Measurements from ENCODE around the gene CATSPER3. TPM values are rescaled to one million over a fixed set of nuclear protein-coding genes. Genes with fewer than 3 reads are reported as not detected.

The CATSPER3 gene
- total and polyA plus RNA-seq, 2 of the 8 experiments (the other 6 are each of a cell fraction or from before 2014, with no cell fraction given), result 0.62 TPM; not detected in 1

DNA sequence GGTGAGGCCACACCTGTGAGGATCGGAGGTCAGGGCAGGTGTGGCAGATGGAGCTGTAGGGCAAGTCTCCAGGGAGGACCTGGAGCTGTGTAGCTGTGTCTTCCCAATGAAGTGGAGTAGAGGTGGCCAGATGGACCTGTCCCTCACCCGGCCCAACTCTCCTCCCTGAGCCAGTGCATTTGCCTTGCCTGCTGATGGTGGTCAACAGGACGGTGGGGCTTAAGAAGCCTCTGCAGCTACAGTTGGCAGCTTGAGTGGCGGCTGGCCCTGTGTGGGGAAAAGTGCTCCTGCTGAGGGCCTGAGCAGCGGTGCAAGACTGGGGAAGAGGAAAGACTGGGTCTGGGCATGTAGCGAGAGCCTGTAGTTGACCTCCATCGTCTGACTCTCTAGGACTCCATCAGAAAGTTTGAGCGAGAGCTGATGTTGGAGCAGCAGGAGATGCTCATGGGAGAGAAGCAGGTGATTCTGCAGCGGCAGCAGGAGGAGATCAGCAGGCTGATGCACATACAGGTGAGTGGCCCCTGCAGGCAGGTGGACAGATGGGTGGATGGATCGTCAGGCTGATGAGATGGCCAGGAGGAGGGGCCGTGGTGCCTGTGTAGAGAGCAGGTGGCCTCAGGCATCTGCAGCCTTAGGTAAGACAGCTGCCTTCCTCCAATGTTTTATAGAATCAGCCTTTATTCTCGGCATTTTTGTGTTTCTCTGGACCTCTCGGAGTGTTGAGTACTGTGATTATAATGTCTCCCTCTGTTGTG, 41.5 kb downstream of the CATSPER3 start:
- Histone ChIP-seq H2BK12ac (ENCODE audit: low read depth, low read length) (no peak overlapping the region), H3K27me3 (replicated peaks in 1 of 4; ENCODE audit: control insufficient read depth in 3 of 4, extremely low read depth in 1 of 4, insufficient read depth in 3 of 4, low read length in 3 of 4) (no peaks in the 10 kb centered on the region), H3K4me2 (ENCODE audit: insufficient read depth in 1 of 2, low read depth in 2 of 2, low read length in 2 of 2) (no peak overlapping the region), H3K23me2 (ENCODE audit: low read depth, low read length) (no peaks in the 10 kb centered on the region), H3K9ac (replicated peaks in 1 of 4; ENCODE audit: extremely low read depth in 1 of 4, low read depth in 3 of 4, low read length in 3 of 4) (no peak overlapping the region), H3K14ac (ENCODE audit: insufficient read length) (no peak overlapping the region), H2BK120ac (replicated peaks; ENCODE audit: low read depth, low read length) (no peak overlapping the region), H2BK5ac (ENCODE audit: low read depth, low read length) (no peak overlapping the region), H3K18ac (ENCODE audit: extremely low read depth, low read length) (no peak overlapping the region), H2BK15ac (ENCODE audit: low read length) (no peak overlapping the region), H3K4me3 (ENCODE audit: extremely low read depth in 1 of 4, insufficient read depth in 2 of 4, low read depth in 3 of 4, low read length in 4 of 4) (no peak overlapping the region), H4K91ac (replicated peaks; ENCODE audit: insufficient read length, low read length) (no peak overlapping the region), H4K5ac (ENCODE audit: insufficient read length, low read depth, low read length) (no peak overlapping the region), H3K4me1 (replicated peaks in 1 of 4; ENCODE audit: control insufficient read depth in 3 of 4, insufficient read depth in 4 of 4, low read length in 3 of 4) (no peaks in the 10 kb centered on the region), H3K79me2 (ENCODE audit: control insufficient read depth in 1 of 2, insufficient read depth in 2 of 2, low read length in 2 of 2) (no peaks in the 10 kb centered on the region), H2BK20ac (ENCODE audit: low read length) (no peak overlapping the region), H3K9me3 (ENCODE audit: insufficient read depth in 2 of 2, low read depth in 1 of 2, low read length in 1 of 2) (no peaks in the 10 kb centered on the region), H4K20me1 (replicated peaks in 1 of 2; ENCODE audit: control insufficient read depth in 1 of 2, insufficient read depth in 2 of 2, low read length in 2 of 2) (no peaks in the 10 kb centered on the region), H3K79me1 (ENCODE audit: low read depth, low read length) (no peaks in the 10 kb centered on the region), H3K27ac (ENCODE audit: low read depth, low read length) (no peak overlapping the region), H2AFZ (ENCODE audit: low read length) (no peak overlapping the region), H2AK5ac (ENCODE audit: low read depth, low read length) (no peak overlapping the region), H4K8ac (ENCODE audit: extremely low read depth, insufficient read depth, low read length) (no peak overlapping the region), H3K23ac (ENCODE audit: insufficient read length) (no peak overlapping the region), H3K4ac (replicated peaks; ENCODE audit: insufficient read length, low read depth, low read length) (no peak overlapping the region), H3K56ac (replicated peaks; ENCODE audit: insufficient read length, low read depth, low read length) (no peak overlapping the region), H3K36me3 (ENCODE audit: control insufficient read depth in 2 of 4, insufficient read depth in 4 of 4, low read length in 3 of 4) (no peaks in the 10 kb centered on the region)
- no peak for FAIRE-seq
- ChIA-PET POLR2A (ENCODE audit: partially characterized antibody) (no interaction called here), CTCF (ENCODE audit: partially characterized antibody) (interaction anchor here (0.6 to 1.9 kb wide), 5 partner anchors 17 to 207 kb away, joined by 3 to 5 read pairs (median 4); no protein-coding TSS in a partner anchor)
- DNase-seq (ENCODE audit: low read depth in 1 of 2, low spot score in 2 of 2), result no peak
- 80% methylated on average over 13 of the region's 13 CpGs; no CpG with 5 or more reads in 1 of the 2 experiments for WGBS, 2 experiments (ENCODE audit: extremely low coverage in 1 of 2, insufficient coverage in 1 of 2, insufficient read length in 1 of 2, insufficient replicate concordance in 2 of 2, low coverage in 1 of 2, low lambda C conversion rate in 2 of 2, missing lambda C conversion rate in 1 of 2)
- TF ChIP-seq SP4 (IDR thresholded peaks at IDR 0.05; ENCODE audit: low read length), result no peak
- TF ChIP-seq, protein P1, sequence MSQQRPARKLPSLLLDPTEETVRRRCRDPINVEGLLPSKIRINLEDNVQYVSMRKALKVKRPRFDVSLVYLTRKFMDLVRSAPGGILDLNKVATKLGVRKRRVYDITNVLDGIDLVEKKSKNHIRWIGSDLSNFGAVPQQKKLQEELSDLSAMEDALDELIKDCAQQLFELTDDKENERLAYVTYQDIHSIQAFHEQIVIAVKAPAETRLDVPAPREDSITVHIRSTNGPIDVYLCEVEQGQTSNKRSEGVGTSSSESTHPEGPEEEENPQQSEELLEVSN (IDR thresholded peaks at IDR 0.05), result no peak
- TF ChIP-seq SIN3A (conservative IDR thresholded peaks at IDR 0.05 in 1 of 2, IDR thresholded peaks at IDR 0.05 in 1 of 2; ENCODE audit: low read depth in 1 of 2, low read length in 2 of 2), result no peak
- TF ChIP-seq RAD21 (IDR thresholded peaks at IDR 0.05 in 1 of 2, conservative IDR thresholded peaks at IDR 0.05 in 1 of 2; ENCODE audit: low read depth in 2 of 2, low read length in 2 of 2), result no peak
- TF ChIP-seq BRCA1 (IDR thresholded peaks at IDR 0.05; ENCODE audit: low read depth, low read length), result no peak
- no peak for TF ChIP-seq JUN (IDR thresholded peaks at IDR 0.05; ENCODE audit: low read depth, low read length)
- TF ChIP-seq BACH1 (IDR thresholded peaks at IDR 0.05; ENCODE audit: low read length), result no peak
- no peak for TF ChIP-seq KDM4A (IDR thresholded peaks at IDR 0.05; ENCODE audit: low read depth, low read length, severe bottlenecking)
- no peak for TF ChIP-seq SIX5 (IDR thresholded peaks at IDR 0.05; ENCODE audit: low read depth, low read length)
- TF ChIP-seq POU5F1 (IDR thresholded peaks at IDR 0.05; ENCODE audit: low read depth, low read length), result no peak
- TF ChIP-seq RNF2 (IDR thresholded peaks at IDR 0.05; ENCODE audit: borderline replicate concordance, low read depth, low read length, missing control alignments, poor library complexity, severe bottlenecking), result no peak
- no peak for TF ChIP-seq SP1 (IDR thresholded peaks at IDR 0.05; ENCODE audit: low read depth, low read length)
